IMR-90 (cell line): Measurements from ENCODE around the gene PRAC2. TPM values are rescaled to one million over a fixed set of nuclear protein-coding genes. Genes with fewer than 3 reads are reported as not detected.

Experiments used
- ATAC-seq: fragments of 200-7000 bp; cut with Tn5 transposase; 2 replicates; pipeline ENCODE4 v1.9.1; 2020; ENCODE audit warnings: low read depth, mild to moderate bottlenecking, moderate library complexity
- BruUV-seq: library from RNA; stranded (reverse); fragments of 400-500 nt; replicated peaks from 2 replicates; lab custom pipeline; 2021; lab: Mats Ljungman, UMichigan
- CTCF ChIA-PET: fragments of 300-600 bp; formaldehyde crosslinking; extraction: SDS; loops from one replicate; lab custom pipeline; 2021; ENCODE audit warnings: antibody characterized with exemption; lab: Yijun Ruan, JAX
- POLR2A ChIA-PET: fragments of 300-600 bp; sonication (Branson Sonifier 250); formaldehyde crosslinking; loops from one replicate; lab custom pipeline; 2022; ENCODE audit warnings: antibody characterized with exemption; ENCODE audit not compliant: unreplicated experiment; lab: Charles Lee
- DNase-seq: peaks from one replicate; pipeline ENCODE4 v3.0.0; 2013
- H2AFZ ChIP-seq: replicated peaks from 2 replicates; pipeline ENCODE3; 2013; ENCODE audit warnings: low read length, mild to moderate bottlenecking; ENCODE audit not compliant: poor library complexity
- H2AK5ac ChIP-seq: 2 replicates; pipeline ENCODE4 v1.6.1; 2013; ENCODE audit warnings: low read depth, low read length, inconsistent platforms
- H2AK9ac ChIP-seq: replicated peaks from 2 replicates; pipeline ENCODE3; 2013; ENCODE audit warnings: mild to moderate bottlenecking, low read depth, low read length, moderate library complexity; ENCODE audit not compliant: poor library complexity
- H2BK120ac ChIP-seq: 2 replicates; pipeline ENCODE4 v1.6.1; 2013; ENCODE audit warnings: low read depth, low read length, inconsistent platforms
- H2BK15ac ChIP-seq: 3 replicates; pipeline ENCODE4 v1.6.1; 2013; ENCODE audit warnings: low read depth, low read length, inconsistent platforms
- H2BK20ac ChIP-seq: 2 replicates; pipeline ENCODE4 v1.6.1; 2013; ENCODE audit warnings: low read depth, mild to moderate bottlenecking, inconsistent platforms, low read length, moderate library complexity
- H2BK5ac ChIP-seq: 2 replicates; pipeline ENCODE4 v1.6.1; 2013; ENCODE audit warnings: mild to moderate bottlenecking, low read depth, low read length, inconsistent platforms; ENCODE audit not compliant: poor library complexity, severe bottlenecking
- H3K14ac ChIP-seq: replicated peaks from 2 replicates; pipeline ENCODE4 v1.6.1; 2013; ENCODE audit warnings: low read depth, low read length, inconsistent platforms
- H3K18ac ChIP-seq: 2 replicates; pipeline ENCODE4 v1.6.1; 2013; ENCODE audit warnings: low read depth, low read length, control low read depth
- H3K23ac ChIP-seq: 2 replicates; pipeline ENCODE4 v1.6.1; 2013; ENCODE audit warnings: low read depth, low read length, inconsistent platforms
- H3K27ac ChIP-seq: 2 replicates; pipeline ENCODE4 v1.5.1; 2013; ENCODE audit warnings: mild to moderate bottlenecking, control low read depth, low read length; ENCODE audit not compliant: insufficient read depth
- H3K27me3 ChIP-seq: 2 replicates; pipeline ENCODE4 v1.6.1; 2013; ENCODE audit warnings: low read length; ENCODE audit not compliant: control insufficient read depth, insufficient read depth
- H3K36me3 ChIP-seq: 2 replicates; pipeline ENCODE4 v1.6.1; 2013; ENCODE audit warnings: low read length, mixed read lengths; ENCODE audit not compliant: control insufficient read depth, insufficient read depth
- H3K4ac ChIP-seq: 2 replicates; pipeline ENCODE4 v1.6.1; 2013; ENCODE audit warnings: low read depth, low read length, inconsistent platforms
- H3K4me1 ChIP-seq: 2 replicates; pipeline ENCODE4 v1.6.1; 2013; ENCODE audit warnings: low read length, mixed read lengths; ENCODE audit not compliant: control insufficient read depth, insufficient read depth
- H3K4me2 ChIP-seq: 2 replicates; pipeline ENCODE4 v1.6.1; 2013; ENCODE audit warnings: low read depth, mild to moderate bottlenecking, control low read depth, low read length, moderate library complexity
- H3K4me3 ChIP-seq: 2 replicates; pipeline ENCODE4 v1.5.1; 2013; ENCODE audit warnings: low read depth, mild to moderate bottlenecking, control low read depth, low read length, moderate library complexity; ENCODE audit not compliant: insufficient read depth
- H3K56ac ChIP-seq: 2 replicates; pipeline ENCODE4 v1.6.1; 2013; ENCODE audit warnings: low read length, inconsistent platforms; ENCODE audit not compliant: insufficient read depth; ENCODE audit errors: extremely low read depth
- H3K79me1 ChIP-seq, 2 experiments: 2 replicates each; pipeline ENCODE4 v1.6.1; 2013; ENCODE audit warnings: low read length in 2 of 2, inconsistent platforms in 1 of 2, low read depth in 1 of 2
- H3K9ac ChIP-seq: 2 replicates; pipeline ENCODE4 v1.6.1; 2013; ENCODE audit warnings: low read depth, low read length, control low read depth
- H3K9me1 ChIP-seq: 2 replicates; pipeline ENCODE4 v1.6.1; 2013; ENCODE audit warnings: low read length, inconsistent platforms; ENCODE audit not compliant: insufficient read depth
- H3K9me3 ChIP-seq: 2 replicates; pipeline ENCODE4 v1.6.1; 2013; ENCODE audit warnings: low read length; ENCODE audit not compliant: control insufficient read depth, insufficient read depth
- H4K20me1 ChIP-seq: 2 replicates; pipeline ENCODE4 v1.6.1; 2013; ENCODE audit warnings: low read length, inconsistent platforms; ENCODE audit not compliant: insufficient read depth
- H4K5ac ChIP-seq: 2 replicates; pipeline ENCODE4 v1.6.1; 2013; ENCODE audit warnings: mild to moderate bottlenecking, low read depth, low read length, control low read depth
- H4K8ac ChIP-seq, 2 experiments: 2 replicates each; pipeline ENCODE4 v1.6.1; 2013; ENCODE audit warnings: low read depth in 2 of 2, low read length in 2 of 2, control low read depth in 1 of 2, inconsistent platforms in 1 of 2
- H4K91ac ChIP-seq: 2 replicates; pipeline ENCODE4 v1.6.1; 2013; ENCODE audit warnings: low read depth, low read length, inconsistent platforms; ENCODE audit not compliant: insufficient read depth
- CEBPB ChIP-seq: IDR thresholded peaks from 2 replicates; pipeline ENCODE4 v1.6.1; 2012; ENCODE audit warnings: low read depth, low read length, improper control_type of control experiment
- CHD1 ChIP-seq: IDR thresholded peaks from 2 replicates; pipeline ENCODE4 v1.6.1; 2012; ENCODE audit warnings: low read depth, low read length, improper control_type of control experiment
- FOS ChIP-seq: fragments of 150-350 bp; IDR thresholded peaks from 2 replicates; pipeline ENCODE4 v1.6.1; 2016; ENCODE audit warnings: low read depth, low read length
- MAZ ChIP-seq: IDR thresholded peaks from 2 replicates; pipeline ENCODE4 v1.6.1; 2012; ENCODE audit warnings: low read depth, mild to moderate bottlenecking, low read length, improper control_type of control experiment, moderate library complexity, borderline replicate concordance
- RAD21 ChIP-seq: IDR thresholded peaks from 2 replicates; pipeline ENCODE4 v1.6.1; 2012; ENCODE audit warnings: low read length, improper control_type of control experiment
- RCOR1 ChIP-seq: IDR thresholded peaks from 2 replicates; pipeline ENCODE4 v1.6.1; 2012; ENCODE audit warnings: mild to moderate bottlenecking, low read length, improper control_type of control experiment; ENCODE audit not compliant: insufficient replicate concordance
- RFX5 ChIP-seq: IDR thresholded peaks from 2 replicates; pipeline ENCODE4 v1.8.0; 2012; ENCODE audit warnings: low read depth, mild to moderate bottlenecking, low read length, moderate library complexity
- SMC3 ChIP-seq: fragments of 150-350 bp; IDR thresholded peaks from 2 replicates; pipeline ENCODE4 v1.6.1; 2016; ENCODE audit warnings: low read depth, mild to moderate bottlenecking, antibody characterized with exemption, low read length, moderate library complexity
- whole genome bisulfite sequencing, 2 experiments: methylation state at CpG; one replicate each; pipeline versions ENCODE4 v1.1.5 to v1.1.7; 2013; ENCODE audit warnings: missing lambda C conversion rate in 2 of 2; ENCODE audit not compliant: insufficient read length in 1 of 2; ENCODE audit errors: extremely low coverage in 2 of 2; 5-methylcytosine and 5-hydroxymethylcytosine counted together
- dilution Hi-C: fragments of 300-500 bp; cut with HindIII; formaldehyde crosslinking; loops from one replicate; pipeline ENCODE4 v1.14.3; 2018; ENCODE audit warnings: low sequenced_read_pairs; ENCODE audit not compliant: unreplicated experiment
- in situ Hi-C: fragments of 300-500 bp; cut with MboI; formaldehyde crosslinking; loops from 3 replicates; pipeline ENCODE4 v1.14.3; 2019; ENCODE audit warnings: low sequenced_read_pairs, inconsistent platforms, mixed read lengths
- intact Hi-C: fragments of 100-400 bp; cut with micrococcal nuclease; formaldehyde crosslinking; loops from 2 replicates; pipeline ENCODE4 v1.10.0; 2022
- polyA plus RNA-seq, 3 experiments: library from polyadenylated mRNA; depleted of rRNA; stranded (reverse); fragments of >200 nt; gene quantifications; 2 replicates each; pipeline ENCODE4 v1.2.3, GENCODE V29; 2012; ENCODE audit warnings: low replicate concordance in 1 of 3
- total RNA-seq: library from RNA; depleted of rRNA; stranded (reverse); fragments of >200 nt; gene quantifications from 2 replicates; pipeline ENCODE4 v1.2.3, GENCODE V29; 2012
- TF ChIP-seq, protein P1 (sequence below): fragments of 150-350 bp; IDR thresholded peaks from 2 replicates; pipeline ENCODE4 v1.6.1; 2016; ENCODE audit warnings: low read depth, mild to moderate bottlenecking, low read length, moderate library complexity, borderline replicate concordance
- TF ChIP-seq, protein P2 (sequence below): fragments of 150-350 bp; IDR thresholded peaks from 2 replicates; pipeline ENCODE4 v1.6.1; 2017; ENCODE audit warnings: mild to moderate bottlenecking, antibody characterized with exemption, low read length, low read depth
- TF ChIP-seq, protein P3 (sequence below): conservative IDR thresholded peaks from 2 replicates; pipeline ENCODE4 v1.5.1; 2012; ENCODE audit warnings: mild to moderate bottlenecking, low read depth, low read length, improper control_type of control experiment

PRAC2 gene
- total and polyA plus RNA-seq, 2 of the 4 experiments (the other 2 are of a cell fraction) = not detected

DNA sequence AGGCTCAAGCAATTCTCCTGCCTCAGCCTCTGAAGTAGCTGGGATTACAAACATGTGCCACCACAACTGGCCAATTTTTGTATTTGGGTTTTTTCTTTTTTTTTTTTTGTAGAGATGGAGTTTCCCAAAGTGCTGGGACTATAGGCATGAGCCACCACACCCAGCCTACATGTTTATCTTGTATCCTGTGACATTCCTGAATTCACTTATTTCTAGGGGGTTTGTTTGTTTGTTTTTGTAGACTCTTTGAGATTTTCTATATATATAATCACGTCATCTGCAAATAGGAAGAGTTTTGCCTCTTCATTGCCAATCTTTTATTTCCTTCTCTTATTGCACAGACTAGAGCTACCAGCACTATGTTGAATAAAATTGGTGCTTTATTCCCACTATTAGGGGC lies 29.8 kb upstream of the PRAC2 start:
- no peak overlapping the region for H3K56ac ChIP-seq
- no CpG with 5 or more reads among the region's 1 CpG for WGBS, 2 experiments
- H3K14ac ChIP-seq = no peak overlapping the region
- no peak overlapping the region for H3K4me2 ChIP-seq
- no peak overlapping the region for H4K5ac ChIP-seq
- H3K36me3 ChIP-seq = no peaks in the 10 kb centered on the region
- no peak overlapping the region for H2BK5ac ChIP-seq
- DNase-seq (no peak), ATAC-seq (no peak)
- no TSS peak for BruUV-seq
- no peak overlapping the region for H2BK120ac ChIP-seq
- H4K20me1 ChIP-seq = no peaks in the 10 kb centered on the region
- no peak overlapping the region for H4K91ac ChIP-seq
- no peak overlapping the region for H3K18ac ChIP-seq
- ChIA-PET POLR2A (no interaction called here), CTCF (interaction anchor here (0.7 to 0.9 kb wide), 2 partner anchors 15 kb away, joined by 3 read pairs; no protein-coding TSS in a partner anchor)
- dilution Hi-C loops (no loop called here), in situ Hi-C loops (no loop called here), intact Hi-C loops (no loop called here)
- no peak overlapping the region for H3K4me3 ChIP-seq
- TF ChIP-seq, protein P1, sequence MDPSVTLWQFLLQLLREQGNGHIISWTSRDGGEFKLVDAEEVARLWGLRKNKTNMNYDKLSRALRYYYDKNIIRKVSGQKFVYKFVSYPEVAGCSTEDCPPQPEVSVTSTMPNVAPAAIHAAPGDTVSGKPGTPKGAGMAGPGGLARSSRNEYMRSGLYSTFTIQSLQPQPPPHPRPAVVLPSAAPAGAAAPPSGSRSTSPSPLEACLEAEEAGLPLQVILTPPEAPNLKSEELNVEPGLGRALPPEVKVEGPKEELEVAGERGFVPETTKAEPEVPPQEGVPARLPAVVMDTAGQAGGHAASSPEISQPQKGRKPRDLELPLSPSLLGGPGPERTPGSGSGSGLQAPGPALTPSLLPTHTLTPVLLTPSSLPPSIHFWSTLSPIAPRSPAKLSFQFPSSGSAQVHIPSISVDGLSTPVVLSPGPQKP = no peak
- TF ChIP-seq, protein P2, sequence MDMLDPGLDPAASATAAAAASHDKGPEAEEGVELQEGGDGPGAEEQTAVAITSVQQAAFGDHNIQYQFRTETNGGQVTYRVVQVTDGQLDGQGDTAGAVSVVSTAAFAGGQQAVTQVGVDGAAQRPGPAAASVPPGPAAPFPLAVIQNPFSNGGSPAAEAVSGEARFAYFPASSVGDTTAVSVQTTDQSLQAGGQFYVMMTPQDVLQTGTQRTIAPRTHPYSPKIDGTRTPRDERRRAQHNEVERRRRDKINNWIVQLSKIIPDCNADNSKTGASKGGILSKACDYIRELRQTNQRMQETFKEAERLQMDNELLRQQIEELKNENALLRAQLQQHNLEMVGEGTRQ = no peak
- TF ChIP-seq CEBPB (no peak), SMC3 (no peak), CHD1 (no peak), FOS (no peak), MAZ (no peak), RCOR1 (no peak), RAD21 (no peak), RFX5 (no peak)
- TF ChIP-seq, protein P3, sequence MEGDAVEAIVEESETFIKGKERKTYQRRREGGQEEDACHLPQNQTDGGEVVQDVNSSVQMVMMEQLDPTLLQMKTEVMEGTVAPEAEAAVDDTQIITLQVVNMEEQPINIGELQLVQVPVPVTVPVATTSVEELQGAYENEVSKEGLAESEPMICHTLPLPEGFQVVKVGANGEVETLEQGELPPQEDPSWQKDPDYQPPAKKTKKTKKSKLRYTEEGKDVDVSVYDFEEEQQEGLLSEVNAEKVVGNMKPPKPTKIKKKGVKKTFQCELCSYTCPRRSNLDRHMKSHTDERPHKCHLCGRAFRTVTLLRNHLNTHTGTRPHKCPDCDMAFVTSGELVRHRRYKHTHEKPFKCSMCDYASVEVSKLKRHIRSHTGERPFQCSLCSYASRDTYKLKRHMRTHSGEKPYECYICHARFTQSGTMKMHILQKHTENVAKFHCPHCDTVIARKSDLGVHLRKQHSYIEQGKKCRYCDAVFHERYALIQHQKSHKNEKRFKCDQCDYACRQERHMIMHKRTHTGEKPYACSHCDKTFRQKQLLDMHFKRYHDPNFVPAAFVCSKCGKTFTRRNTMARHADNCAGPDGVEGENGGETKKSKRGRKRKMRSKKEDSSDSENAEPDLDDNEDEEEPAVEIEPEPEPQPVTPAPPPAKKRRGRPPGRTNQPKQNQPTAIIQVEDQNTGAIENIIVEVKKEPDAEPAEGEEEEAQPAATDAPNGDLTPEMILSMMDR = no peak
- H3K4me1 ChIP-seq = no peaks in the 10 kb centered on the region
- peaks cover 2% of the 10 kb centered on the region; the same call in 1 of the 2 replicates for H3K9me3 ChIP-seq
- no peak overlapping the region for H2AK5ac ChIP-seq
- no peak overlapping the region for H2BK15ac ChIP-seq
- no peak overlapping the region for H2AK9ac ChIP-seq
- H3K27me3 ChIP-seq = peaks cover 20% of the 10 kb centered on the region
- no peak overlapping the region for H2BK20ac ChIP-seq
- H2AFZ ChIP-seq = no peak overlapping the region
- H3K4ac ChIP-seq = no peak overlapping the region
- no peak overlapping the region for H4K8ac ChIP-seq
- H3K79me1 ChIP-seq = no peaks in the 10 kb centered on the region
- H3K27ac ChIP-seq = no peak overlapping the region
- H3K9me1 ChIP-seq = no peaks in the 10 kb centered on the region
- H3K23ac ChIP-seq = no peak overlapping the region
- no peak overlapping the region for H3K9ac ChIP-seq
